GM12801 (cell line): ENCODE results near the gene PPOX.

ENCODE experiments used
- CTCF ChIP-seq: IDR thresholded peaks from one replicate; pipeline ENCODE4 v1.5.1; 2011; ENCODE audit warnings: control low read depth; ENCODE audit not compliant: insufficient read length; ENCODE audit errors: extremely low read depth

The PPOX gene

GRCh38 chr1:161127649-161128048 lies 38.6 kb upstream of the PPOX start:
- no peak for TF ChIP-seq CTCF

DNA sequence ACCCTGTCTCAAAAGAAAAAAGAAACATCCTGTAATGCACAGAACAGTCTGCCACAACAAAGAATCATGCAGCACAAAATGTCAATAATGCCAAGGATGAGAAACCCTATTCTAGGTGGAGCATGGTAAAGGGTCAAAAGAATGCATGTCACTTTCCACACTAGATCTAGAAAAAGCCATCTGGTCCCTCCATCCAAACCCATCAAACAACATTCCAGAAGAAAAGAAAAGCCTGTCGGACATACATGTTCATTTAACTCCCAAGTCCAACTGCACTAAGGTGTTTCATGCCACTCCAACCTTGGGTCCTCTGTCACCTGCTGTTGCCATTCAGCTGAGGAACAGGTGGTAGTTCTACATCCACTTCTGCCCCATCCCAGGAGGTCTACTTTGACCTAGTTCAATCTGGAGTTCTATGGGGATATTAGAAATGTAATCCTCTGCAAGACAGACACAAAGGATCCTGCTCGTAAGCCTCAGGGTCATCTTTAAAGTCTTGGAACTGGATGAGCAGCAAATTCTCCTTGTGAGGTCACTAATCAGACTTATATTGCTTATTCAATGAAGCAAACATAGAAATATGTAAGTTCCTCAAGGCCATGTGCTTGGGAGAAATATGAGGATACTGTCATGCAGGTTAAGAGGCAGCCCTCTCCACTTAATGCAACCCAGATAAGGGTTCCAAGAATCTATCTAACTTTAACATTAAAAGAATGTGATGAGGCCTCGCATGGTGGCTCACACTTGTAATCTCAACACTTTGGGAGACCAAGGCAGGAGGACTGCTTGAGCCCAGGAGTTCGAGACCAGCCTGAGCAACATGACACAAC lies 37.4 kb upstream of the PPOX start:
- no peak for TF ChIP-seq CTCF

- TF ChIP-seq CTCF: no peak
Measured at GRCh38 chr1:161130266-161130665, 36.0 kb upstream of the PPOX start.

DNA sequence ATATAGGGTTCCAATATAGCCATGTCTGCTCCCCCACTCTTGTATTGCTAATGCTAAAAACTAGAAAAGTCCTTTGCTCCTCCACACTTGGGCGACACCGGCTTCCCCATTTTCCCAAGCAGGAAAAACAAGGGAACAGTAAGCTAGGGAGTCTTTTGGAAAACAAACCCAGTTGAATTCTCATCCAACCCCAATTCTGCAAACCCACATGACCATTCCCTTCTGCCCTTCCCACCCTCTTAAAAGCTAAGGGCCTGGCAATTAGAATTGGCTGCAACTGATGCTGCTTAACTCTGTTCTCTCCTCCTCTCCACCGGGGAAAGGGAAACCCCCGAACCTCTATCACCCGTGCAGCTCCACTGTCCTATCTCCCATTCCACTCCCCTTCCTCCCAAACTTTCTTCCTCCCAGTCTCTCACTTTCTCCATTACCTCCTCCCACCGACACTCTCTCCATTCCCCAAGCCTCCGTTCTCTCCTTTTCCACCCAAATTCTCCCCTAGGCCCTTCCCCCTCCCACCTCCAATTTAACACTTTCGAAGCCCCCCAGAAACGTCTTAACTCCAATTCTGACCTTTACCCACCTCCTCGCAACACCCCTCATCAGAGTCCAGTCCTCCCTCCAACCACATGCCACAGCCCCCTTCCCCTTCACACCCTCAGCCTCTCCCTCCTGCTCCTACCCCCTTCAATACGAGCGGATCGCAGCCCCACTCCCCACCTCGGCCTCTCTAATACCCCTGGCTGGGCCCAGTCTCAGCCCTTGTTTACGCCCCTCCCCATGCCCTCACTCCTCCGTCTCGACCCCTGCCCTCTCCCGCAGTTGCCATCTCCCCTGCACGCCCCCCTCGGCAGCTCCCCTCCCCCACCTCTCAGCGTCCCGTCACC lies 34.5 kb upstream of the PPOX start:
- no peak for TF ChIP-seq CTCF

DNA sequence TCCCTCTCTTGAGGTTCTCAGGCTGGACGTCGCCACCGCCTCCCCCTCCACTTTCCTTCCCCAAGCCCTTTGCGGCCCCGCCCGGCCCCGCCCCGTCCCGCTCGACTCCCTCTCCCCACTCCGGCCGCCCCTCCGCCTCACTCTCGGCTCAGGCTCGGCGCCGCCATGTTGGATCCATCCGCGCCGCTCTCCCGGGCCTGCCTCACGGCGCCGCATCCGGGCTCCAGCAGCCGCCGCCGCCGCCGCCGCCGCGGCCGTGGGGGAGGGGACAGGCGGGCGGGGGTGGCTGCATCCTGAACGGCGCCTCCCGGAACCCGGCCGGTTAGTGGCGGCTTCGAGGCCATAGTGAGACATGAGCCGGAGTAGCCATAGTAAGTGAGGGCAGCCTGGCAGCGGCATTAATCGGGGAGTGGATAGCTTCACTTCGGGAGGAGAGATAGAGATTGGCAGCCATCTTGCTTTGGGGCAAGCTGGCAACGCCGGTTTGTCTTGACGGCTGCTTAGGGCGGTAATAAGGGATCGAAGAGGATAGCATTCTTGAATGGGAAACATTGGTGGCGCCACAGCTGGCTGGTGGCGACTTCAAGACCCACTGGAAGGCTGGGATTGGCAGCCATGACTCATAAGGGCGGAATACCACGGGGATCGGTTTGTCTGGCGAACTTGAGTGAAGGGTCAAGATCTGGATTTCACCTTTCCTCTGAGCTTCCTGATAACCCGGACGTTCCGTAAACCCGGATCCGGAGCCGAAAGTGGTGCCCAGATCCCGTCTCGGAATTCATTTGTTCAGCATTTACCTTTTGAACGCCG lies 33.6 kb upstream of the PPOX start, which contains the start of gene DEDD:
Gene DEDD, minus strand, starts transcription at position 258 of the 810 bp plus-strand sequence. CDS start 8,205 bp downstream, outside the sequence.
- TF ChIP-seq CTCF: no peak

- no peak for TF ChIP-seq CTCF
Measured at GRCh38 chr1:161133220-161133740, 32.9 kb upstream of the PPOX start.

DNA sequence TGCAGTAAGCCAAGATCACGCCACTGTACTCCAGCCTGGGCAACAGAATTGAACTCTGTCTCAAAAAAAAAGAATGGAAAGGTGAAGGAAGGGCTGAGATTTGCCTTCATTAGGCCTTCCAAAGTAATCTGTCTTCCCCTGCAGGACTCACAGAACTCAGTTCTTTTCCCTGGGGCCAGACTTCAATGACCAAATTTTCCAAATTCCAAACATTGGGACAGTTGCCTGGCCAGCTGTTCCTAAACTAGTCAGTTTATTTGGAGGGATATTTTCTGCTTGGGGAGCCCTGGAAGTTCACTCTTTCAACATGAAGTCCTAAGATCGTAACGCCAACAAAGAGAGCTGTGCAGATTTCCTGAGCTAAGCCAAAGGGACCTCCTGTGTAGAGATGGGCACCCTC lies 28.3 kb upstream of the PPOX start:
- TF ChIP-seq CTCF: no peak
